Measurements from ENCODE around the gene OR10G8. TPM values are rescaled to one million over a fixed set of nuclear protein-coding genes. Genes with fewer than 3 reads are reported as not detected.

The OR10G8 gene, protein sequence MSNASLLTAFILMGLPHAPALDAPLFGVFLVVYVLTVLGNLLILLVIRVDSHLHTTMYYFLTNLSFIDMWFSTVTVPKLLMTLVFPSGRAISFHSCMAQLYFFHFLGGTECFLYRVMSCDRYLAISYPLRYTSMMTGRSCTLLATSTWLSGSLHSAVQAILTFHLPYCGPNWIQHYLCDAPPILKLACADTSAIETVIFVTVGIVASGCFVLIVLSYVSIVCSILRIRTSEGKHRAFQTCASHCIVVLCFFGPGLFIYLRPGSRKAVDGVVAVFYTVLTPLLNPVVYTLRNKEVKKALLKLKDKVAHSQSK
- not detected in 5 replicates for total RNA-seq (2022; extraction: Qiagen RNA extraction; ENCODE audit: low read depth)

DNA sequence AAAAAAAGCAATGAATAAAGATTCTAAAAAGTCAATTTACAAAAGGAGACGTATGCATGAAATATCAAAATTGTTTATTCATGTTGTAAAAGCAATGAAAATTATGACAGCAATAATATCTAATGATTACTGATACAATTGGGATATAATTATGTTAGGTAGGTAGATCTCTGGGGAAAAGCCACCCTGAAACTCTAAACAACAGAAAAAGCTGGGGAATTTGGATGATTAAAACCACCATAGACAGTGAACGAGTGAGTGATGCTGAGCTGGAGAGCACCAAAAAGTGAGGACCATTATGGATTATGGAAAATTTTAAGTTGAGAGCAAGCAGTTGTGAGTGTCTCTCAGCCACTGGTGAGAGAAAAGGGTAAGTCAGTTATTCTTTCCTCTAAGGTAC, at the start of gene OR10G8:
Gene OR10G8, plus strand, starts transcription at position 301 of the 400 bp plus-strand sequence. CDS start 2,825 bp downstream, outside the sequence.

DNA sequence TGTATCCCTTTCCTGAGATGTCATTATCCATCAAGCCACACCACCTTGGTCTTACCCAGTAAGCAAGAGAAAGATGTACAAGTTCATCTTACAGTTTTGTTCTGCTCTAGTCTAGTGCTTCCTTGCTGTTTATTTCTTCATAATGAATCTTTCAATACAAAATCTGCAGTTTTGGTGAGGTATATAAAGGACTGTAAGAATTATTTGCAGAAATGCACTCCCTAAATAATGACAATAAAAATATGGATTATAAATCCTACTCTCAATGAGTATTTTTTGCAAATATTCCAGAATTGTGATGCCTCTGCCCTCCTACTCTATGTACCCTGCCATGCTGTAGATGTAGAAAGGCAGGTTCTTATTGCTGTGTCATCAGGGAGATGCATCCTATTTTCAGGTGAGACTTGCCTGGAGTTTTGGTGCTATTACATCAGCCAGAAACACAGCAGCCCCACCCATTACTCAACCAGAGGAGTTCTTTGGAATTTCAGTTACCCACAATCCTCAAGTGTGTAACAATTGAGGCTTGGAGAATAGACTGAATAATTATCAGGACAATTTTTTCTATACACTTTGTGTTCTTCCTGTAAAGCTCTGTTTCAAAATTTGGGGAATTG, 48.8 kb upstream of the OR10G8 start, which contains the start of gene OR10S1:
Gene OR10S1, minus strand, starts transcription at position 51 of the 617 bp plus-strand sequence. CDS start 117 bp downstream, outside the sequence.

DNA sequence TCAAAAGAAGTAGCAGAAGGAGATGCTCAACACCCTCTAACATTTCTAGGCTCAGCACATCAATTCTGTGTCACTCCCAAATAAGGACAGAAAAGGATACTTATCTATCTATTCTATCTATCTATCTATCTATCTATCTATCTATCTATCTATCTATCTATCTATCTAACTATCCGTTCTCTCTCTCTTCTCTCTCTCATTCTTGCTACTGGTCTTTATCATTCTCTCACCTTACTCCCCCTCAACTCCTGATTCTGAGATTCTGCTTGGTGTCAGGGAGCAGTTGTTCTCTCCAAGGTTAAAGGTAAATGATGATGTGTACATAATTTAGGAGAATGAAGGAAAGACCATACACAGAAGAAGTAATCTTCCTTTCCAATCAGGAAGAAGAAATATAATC, 31.5 kb upstream of the OR10G8 start, which contains the start of gene OR10G6:
Gene OR10G6, minus strand, starts transcription at position 43 of the 400 bp plus-strand sequence. Its CDS starts 0 bp downstream, at position 43.

DNA sequence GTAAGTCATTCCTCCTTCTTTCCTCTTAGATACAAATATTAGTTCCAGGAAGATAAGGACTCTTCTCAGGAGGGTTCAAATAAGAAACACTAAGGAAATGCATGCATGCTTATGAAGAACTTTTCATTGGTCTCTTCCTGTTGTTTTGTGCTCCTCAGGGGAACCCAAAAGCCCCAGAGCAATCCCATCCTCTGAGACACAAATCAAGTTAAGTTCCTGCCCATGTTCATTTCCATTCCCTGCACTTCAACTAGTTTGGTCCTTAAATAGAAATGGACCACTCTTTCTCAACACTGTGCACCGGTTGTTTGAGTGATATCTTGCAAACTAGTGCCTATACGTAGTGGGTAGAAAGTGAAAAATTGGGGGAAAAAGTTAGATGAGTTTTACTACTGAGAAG, 13.9 kb upstream of the OR10G8 start, which contains the start of gene OR10G4:
Gene OR10G4, plus strand, starts transcription at position 301 of the 400 bp plus-strand sequence. CDS start 2,578 bp downstream, outside the sequence.

DNA sequence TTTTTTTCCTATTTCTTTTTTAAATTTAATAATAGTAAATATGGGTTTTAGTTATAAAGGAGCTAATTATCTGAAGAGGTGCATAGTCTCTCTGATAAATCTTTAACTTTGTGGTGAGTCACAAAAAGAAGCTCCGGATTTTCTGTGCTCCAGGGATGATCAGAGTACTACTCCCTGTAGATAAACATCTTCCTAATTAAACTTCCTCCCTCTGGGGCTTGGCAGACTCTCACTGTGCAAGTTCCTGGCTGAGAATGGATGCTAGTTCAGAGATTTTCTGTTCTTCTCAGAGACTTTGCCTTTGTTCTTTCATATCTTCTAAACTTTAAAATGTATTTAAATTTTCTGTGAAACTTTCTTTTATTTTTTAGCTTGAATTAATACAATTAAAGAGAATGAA, 14.7 kb downstream of the OR10G8 start, which contains the start of gene OR10G7:
Gene OR10G7, minus strand, starts transcription at position 72 of the 400 bp plus-strand sequence. CDS start 2,324 bp downstream, outside the sequence.

Other genes with a start within 250 kb of the OR10G8 start
- gene OR6M1, start 220.4 kb upstream of the OR10G8 start, total RNA-seq (2022; extraction: Qiagen RNA extraction; ENCODE audit: low read depth), result not detected in 5 replicates
- not detected in 5 replicates for gene TMEM225, start 141.1 kb upstream of the OR10G8 start, total RNA-seq (2022; extraction: Qiagen RNA extraction; ENCODE audit: low read depth)
- not detected in 5 replicates for gene OR8D4, start 124.6 kb upstream of the OR10G8 start, total RNA-seq (2022; extraction: Qiagen RNA extraction; ENCODE audit: low read depth)
- gene OR4D5, start 87.2 kb upstream of the OR10G8 start, total RNA-seq (2022; extraction: Qiagen RNA extraction; ENCODE audit: low read depth), result not detected in 5 replicates
- not detected in 5 replicates for gene OR6T1, start 83.0 kb upstream of the OR10G8 start, total RNA-seq (2022; extraction: Qiagen RNA extraction; ENCODE audit: low read depth)
- not detected in 5 replicates for gene OR10S1, start 49.0 kb upstream of the OR10G8 start, total RNA-seq (2022; extraction: Qiagen RNA extraction; ENCODE audit: low read depth)
- gene OR10G6, start 31.6 kb upstream of the OR10G8 start, total RNA-seq (2022; extraction: Qiagen RNA extraction; ENCODE audit: low read depth), result not detected in 5 replicates
- not detected in 5 replicates for gene OR10G4, start 13.8 kb upstream of the OR10G8 start, total RNA-seq (2022; extraction: Qiagen RNA extraction; ENCODE audit: low read depth)
- gene OR10G9, start 3.8 kb upstream of the OR10G8 start, total RNA-seq (2022; extraction: Qiagen RNA extraction; ENCODE audit: low read depth), result not detected in 5 replicates
- not detected in 5 replicates for gene OR10G7, start 14.5 kb downstream of the OR10G8 start, total RNA-seq (2022; extraction: Qiagen RNA extraction; ENCODE audit: low read depth)
- gene VWA5A, start 88.7 kb downstream of the OR10G8 start, total RNA-seq (2022; extraction: Qiagen RNA extraction; ENCODE audit: low read depth), result 0.09 to 0.28 TPM (median 0.21 TPM) in 4 of 5 replicates, not detected in the other
- not detected in 5 replicates for gene OR10D3, start 156.5 kb downstream of the OR10G8 start, total RNA-seq (2022; extraction: Qiagen RNA extraction; ENCODE audit: low read depth)
- gene OR8G1, start 214.3 kb downstream of the OR10G8 start, total RNA-seq (2022; extraction: Qiagen RNA extraction; ENCODE audit: low read depth), result not detected in 5 replicates
- not detected in 5 replicates for gene OR8G5, start 229.6 kb downstream of the OR10G8 start, total RNA-seq (2022; extraction: Qiagen RNA extraction; ENCODE audit: low read depth)

Measured in A549 treated with ZK216348 at 1 μM for 4 hours (cell line).